ENCODE measurements around the gene LRRC8D. TPM values are rescaled to one million over a fixed set of nuclear protein-coding genes. Genes with fewer than 3 reads are reported as not detected.

The LRRC8D gene
- total RNA-seq, 2 donors from 2014 or later, result 7.6 to 13.0 TPM

GRCh38 chr1:89843273-89844130 is 22.7 kb downstream of the LRRC8D start:
- H3K27ac ChIP-seq, result peak overlapping the region; percentile 60 to 84 (median 80)
- no peaks in the 10 kb centered on the region for H3K36me3 ChIP-seq (replicated peaks in 1 of 2; ENCODE audit: insufficient read depth in 1 of 2, low read depth in 2 of 2)
- ATAC-seq (peak; percentile 92), DNase-seq (peak; percentile 74 to 83 (median 76))
- H3K4me3 ChIP-seq, result peak overlapping the region; percentile 45 to 48
- TF ChIP-seq CTCF (IDR thresholded peaks at IDR 0.05) (peak; percentile 12 to 75 (median 55)), POLR2A (IDR thresholded peaks at IDR 0.05) (peak; percentile 33 to 59 (median 52))
- H3K27me3 ChIP-seq, result no peaks in the 10 kb centered on the region
- peaks cover 24% of the 10 kb centered on the region for H3K4me1 ChIP-seq
- 2 to 3% methylated on average over 17 to 63 of the region's 63 CpGs for WGBS, 2 donors
- H3K9me3 ChIP-seq, result no peaks in the 10 kb centered on the region
- intact Hi-C loops (cut with DNase I), result no loop called here

- DNase-seq (no peak), ATAC-seq (no peak)
- H3K36me3 ChIP-seq (replicated peaks in 1 of 2; ENCODE audit: insufficient read depth in 1 of 2, low read depth in 2 of 2), result no peaks in the 10 kb centered on the region
- H3K4me3 ChIP-seq, result peak overlapping the region in 1 of 2 donors; percentile 48
- intact Hi-C loops (cut with DNase I), result no loop called here
- TF ChIP-seq CTCF (IDR thresholded peaks at IDR 0.05) (no peak), POLR2A (IDR thresholded peaks at IDR 0.05) (no peak)
- WGBS, 2 donors, result 72 to 74% methylated on average over 7 of the region's 7 CpGs
- H3K27me3 ChIP-seq, result no peaks in the 10 kb centered on the region
- peaks cover 24% of the 10 kb centered on the region for H3K4me1 ChIP-seq
- no peaks in the 10 kb centered on the region for H3K9me3 ChIP-seq
- peak overlapping the region in 1 of 4 donors; percentile 84 for H3K27ac ChIP-seq
These were observed 23.5 kb downstream of the LRRC8D start for GRCh38 chr1:89844241-89844807.

DNA sequence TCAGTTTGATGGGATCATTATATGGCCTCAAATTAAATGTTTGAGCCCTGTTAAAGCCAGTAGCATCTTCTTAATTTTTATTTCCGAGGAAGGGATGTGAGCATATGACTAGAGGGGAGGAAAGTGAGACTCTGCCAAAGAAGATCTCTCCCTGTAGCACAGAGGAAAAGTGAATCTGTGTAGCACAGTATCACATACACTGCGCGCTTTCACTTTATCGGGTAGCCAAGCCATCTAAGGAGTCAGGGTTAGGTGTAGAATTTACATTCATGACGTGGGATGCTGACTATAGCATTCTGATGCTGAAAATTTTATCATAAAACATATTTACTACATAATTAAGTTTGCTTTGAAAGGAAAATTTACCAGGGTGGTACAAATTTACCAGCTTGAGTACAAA is 24.0 kb downstream of the LRRC8D start:
- intact Hi-C loops (cut with DNase I), result no loop called here
- no peaks in the 10 kb centered on the region for H3K36me3 ChIP-seq (replicated peaks in 1 of 2; ENCODE audit: insufficient read depth in 1 of 2, low read depth in 2 of 2)
- 91 to 95% methylated on average over 5 of the region's 5 CpGs for WGBS, 2 donors
- no peak for TF ChIP-seq CTCF (IDR thresholded peaks at IDR 0.05)
- DNase-seq (no peak), ATAC-seq (no peak)
- no peaks in the 10 kb centered on the region for H3K27me3 ChIP-seq
- no peak overlapping the region for H3K4me3 ChIP-seq
- H3K27ac ChIP-seq, result no peak overlapping the region
- no peaks in the 10 kb centered on the region for H3K9me3 ChIP-seq
- peaks cover 24% of the 10 kb centered on the region for H3K4me1 ChIP-seq

DNA sequence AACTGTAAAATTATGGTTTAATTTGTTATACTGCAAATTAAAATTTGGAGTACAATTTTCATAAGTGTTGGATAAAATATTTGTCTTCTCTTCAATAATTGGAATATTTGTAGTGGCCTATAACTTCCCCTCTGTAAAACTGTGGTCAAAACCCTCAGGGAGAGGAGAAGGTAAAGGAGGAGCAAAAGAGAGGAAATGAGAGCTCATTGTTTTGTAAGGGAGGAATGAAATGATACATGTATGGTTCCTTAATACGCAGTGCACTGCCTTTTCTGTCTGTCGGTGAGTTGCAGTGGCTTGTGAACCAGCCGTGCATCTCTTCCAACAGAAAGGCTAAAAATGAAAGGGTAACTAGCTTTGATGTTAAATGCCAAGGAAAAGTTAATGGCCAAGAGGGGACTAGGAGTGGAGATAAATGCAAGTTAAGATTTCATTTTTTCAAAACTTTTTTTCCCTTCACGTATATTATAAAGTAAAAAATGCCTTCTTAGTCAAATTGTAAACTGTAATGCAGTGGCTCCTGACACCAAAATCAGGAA is 26.4 kb downstream of the LRRC8D start:
- no peak overlapping the region for H3K27ac ChIP-seq
- H3K9me3 ChIP-seq, result no peaks in the 10 kb centered on the region
- H3K27me3 ChIP-seq, result no peaks in the 10 kb centered on the region
- no peak overlapping the region for H3K4me3 ChIP-seq
- WGBS, 2 donors, result 86 to 91% methylated on average over 4 of the region's 4 CpGs
- no peak for TF ChIP-seq CTCF (IDR thresholded peaks at IDR 0.05)
- no peak for TF ChIP-seq POLR2A (IDR thresholded peaks at IDR 0.05)
- DNase-seq, result no peak
- no peaks in the 10 kb centered on the region for H3K36me3 ChIP-seq (replicated peaks in 1 of 2; ENCODE audit: insufficient read depth in 1 of 2, low read depth in 2 of 2)
- peaks cover 12% of the 10 kb centered on the region for H3K4me1 ChIP-seq
- ATAC-seq, result no peak
- intact Hi-C loops (cut with DNase I), result no loop called here
